ENCODE results near the gene PELI2. TPM values are rescaled to one million over a fixed set of nuclear protein-coding genes. Genes with fewer than 3 reads are reported as not detected.

The PELI2 gene
- total RNA-seq, 2 experiments from 2014 or later, result 2.7 to 3.4 TPM

GRCh38 chr14:56107615-56108014 is 10.6 kb upstream of the PELI2 start:
- TF ChIP-seq CTCF (IDR thresholded peaks at IDR 0.05), result no peak
- POLR2A ChIA-PET, result interaction anchor here (1.0 to 1.4 kb wide), 2 partner anchors 11 to 121 kb away, joined by 3 to 6 read pairs; no protein-coding TSS in a partner anchor
- CTCF ChIA-PET, result interaction anchor here (3.5 kb wide), 1 partner anchor 10 kb away, joined by 13 read pairs; the partner anchor contains the start of gene PELI2
- H3K27ac Mint-ChIP-seq, result no peak overlapping the region
- intact Hi-C loops (cut with micrococcal nuclease), result no loop called here
- no peaks in the 10 kb centered on the region for H3K27me3 Mint-ChIP-seq
- H3K4me3 Mint-ChIP-seq, result no peak overlapping the region
- ATAC-seq, result no peak
- H3K4me1 Mint-ChIP-seq (ENCODE audit: low read depth), result peaks cover 2% of the 10 kb centered on the region
- no peaks in the 10 kb centered on the region for H3K36me3 Mint-ChIP-seq (ENCODE audit: low read depth)
- DNase-seq, result no peak
- no peaks in the 10 kb centered on the region for H3K9me3 Mint-ChIP-seq

GRCh38 chr14:56108057-56108456 is 10.2 kb upstream of the PELI2 start:
- no peak overlapping the region for H3K27ac Mint-ChIP-seq
- no peaks in the 10 kb centered on the region for H3K9me3 Mint-ChIP-seq
- no peaks in the 10 kb centered on the region for H3K36me3 Mint-ChIP-seq (ENCODE audit: low read depth)
- no peaks in the 10 kb centered on the region for H3K27me3 Mint-ChIP-seq
- ATAC-seq, result no peak
- TF ChIP-seq CTCF (IDR thresholded peaks at IDR 0.05), result no peak
- H3K4me1 Mint-ChIP-seq (ENCODE audit: low read depth), result peaks cover 7% of the 10 kb centered on the region
- intact Hi-C loops (cut with micrococcal nuclease), result no loop called here
- no peak overlapping the region for H3K4me3 Mint-ChIP-seq
- POLR2A ChIA-PET, result no interaction called here
- CTCF ChIA-PET, result interaction anchor here (3.5 kb wide), 1 partner anchor 9 kb away, joined by 13 read pairs; the partner anchor contains the start of gene PELI2
- DNase-seq, result no peak

GRCh38 chr14:56112781-56113180 is 5.4 kb upstream of the PELI2 start:
- DNase-seq, result no peak
- H3K36me3 Mint-ChIP-seq (ENCODE audit: low read depth), result no peaks in the 10 kb centered on the region
- no peaks in the 10 kb centered on the region for H3K9me3 Mint-ChIP-seq
- POLR2A ChIA-PET, result no interaction called here
- no peak overlapping the region for H3K27ac Mint-ChIP-seq
- no peaks in the 10 kb centered on the region for H3K27me3 Mint-ChIP-seq
- intact Hi-C loops (cut with micrococcal nuclease), result no loop called here
- no peak for ATAC-seq
- TF ChIP-seq CTCF (IDR thresholded peaks at IDR 0.05), result no peak
- CTCF ChIA-PET, result interaction anchor here (1.0 kb wide), 2 partner anchors 228 to 381 kb away, joined by 3 read pairs; no protein-coding TSS in a partner anchor
- H3K4me1 Mint-ChIP-seq (ENCODE audit: low read depth), result peaks cover 20% of the 10 kb centered on the region
- no peak overlapping the region for H3K4me3 Mint-ChIP-seq

- no peaks in the 10 kb centered on the region for H3K9me3 Mint-ChIP-seq
- peaks cover 32% of the 10 kb centered on the region for H3K4me1 Mint-ChIP-seq (ENCODE audit: low read depth)
- intact Hi-C loops (cut with micrococcal nuclease), result no loop called here
- H3K27ac Mint-ChIP-seq, result no peak overlapping the region
- CTCF ChIA-PET, result interaction anchor here (3.6 kb wide), 1 partner anchor 8 kb away, joined by 13 read pairs; no protein-coding TSS in a partner anchor
- DNase-seq (no peak), ATAC-seq (no peak)
- peaks cover 2% of the 10 kb centered on the region for H3K27me3 Mint-ChIP-seq
- POLR2A ChIA-PET, result interaction anchor here (0.6 kb wide), 1 partner anchor 116 kb away, joined by 3 read pairs; no protein-coding TSS in a partner anchor
- no peak overlapping the region for H3K4me3 Mint-ChIP-seq
- no peaks in the 10 kb centered on the region for H3K36me3 Mint-ChIP-seq (ENCODE audit: low read depth)
- TF ChIP-seq CTCF (IDR thresholded peaks at IDR 0.05), result no peak
Measured at GRCh38 chr14:56115334-56115870, 2.8 kb upstream of the PELI2 start.
